Ascending aorta (tissue), 2 donors: ENCODE data around the gene TSHZ1. TPM values are rescaled to one million over a fixed set of nuclear protein-coding genes. Genes with fewer than 3 reads are reported as not detected.

Experiments used
- DNase-seq, 2 donors: peaks; one replicate each; pipeline ENCODE4 v3.0.0-alpha.2; 2019; ENCODE audit warnings: low spot score in 2 of 2
- H3K27ac ChIP-seq, 2 donors: fragments of 200-600 bp; sonication (generic); one replicate each; pipeline ENCODE4 v1.5.1; 2016 to 2017; ENCODE audit warnings: mild to moderate bottlenecking in 1 of 2
- H3K27me3 ChIP-seq: fragments of 200-600 bp; sonication (generic); one replicate; pipeline ENCODE4 v1.5.1; 2017
- H3K36me3 ChIP-seq, 2 donors: fragments of 200-600 bp; sonication (generic); one replicate each; pipeline ENCODE4 v1.5.1; 2016
- H3K4me1 ChIP-seq, 2 donors: fragments of 200-600 bp; sonication (generic); one replicate each; pipeline ENCODE4 v1.5.1; 2016 to 2017; ENCODE audit warnings: mild to moderate bottlenecking in 1 of 2
- H3K4me3 ChIP-seq, 2 donors: fragments of 200-600 bp; sonication (generic); one replicate each; pipeline ENCODE4 v1.5.1; 2016 to 2017; ENCODE audit warnings: mild to moderate bottlenecking in 1 of 2
- H3K9me3 ChIP-seq, 2 donors: fragments of 200-600 bp; sonication (generic); one replicate each; pipeline ENCODE4 v1.5.1; 2016
- CTCF ChIP-seq, 3 experiments: fragments of 200-600 bp in 2 of 3; fragments of 450-650 bp in 1 of 3; sonication (generic) in 2 of 3; IDR thresholded peaks; one replicate each; pipeline ENCODE4 v1.5.1; 2016 to 2019; ENCODE audit warnings: antibody characterized with exemption in 3 of 3, mild to moderate bottlenecking in 1 of 3, moderate library complexity in 1 of 3
- intact Hi-C: fragments of 100-400 bp; cut with DNase I; formaldehyde crosslinking; loops from one replicate; pipeline ENCODE4 v1.15.1; 2023
- total RNA-seq: library from RNA; depleted of rRNA; stranded (reverse); fragments of >200 nt; gene quantifications from one replicate; pipeline ENCODE4 v1.1.0, GENCODE V29; 2016

The TSHZ1 gene
- total RNA-seq, 1 donor from 2014 or later = 13.3 TPM

- TF ChIP-seq CTCF (IDR thresholded peaks at IDR 0.05) = no peak
- Histone ChIP-seq H3K4me3 (no peak overlapping the region), H3K9me3 (no peaks in the 10 kb centered on the region), H3K27ac (no peak overlapping the region), H3K36me3 (no peaks in the 10 kb centered on the region), H3K4me1 (no peaks in the 10 kb centered on the region), H3K27me3 (no peaks in the 10 kb centered on the region)
- DNase-seq = no peak
- intact Hi-C loops = no loop called here
These were observed 46.1 kb upstream of the TSHZ1 start for GRCh38 chr18:75164479-75164878.

GRCh38 chr18:75165926-75166325, 44.7 kb upstream of the TSHZ1 start:
- DNase-seq = no peak
- no peaks in the 10 kb centered on the region for H3K9me3 ChIP-seq
- no peak overlapping the region for H3K4me3 ChIP-seq
- intact Hi-C loops = no loop called here
- no peaks in the 10 kb centered on the region for H3K36me3 ChIP-seq
- no peak overlapping the region for H3K27ac ChIP-seq
- H3K27me3 ChIP-seq = no peaks in the 10 kb centered on the region
- no peak for TF ChIP-seq CTCF (IDR thresholded peaks at IDR 0.05)
- H3K4me1 ChIP-seq = no peaks in the 10 kb centered on the region

GRCh38 chr18:75167137-75167536, 43.5 kb upstream of the TSHZ1 start:
- no peaks in the 10 kb centered on the region for H3K4me1 ChIP-seq
- no peak for TF ChIP-seq CTCF (IDR thresholded peaks at IDR 0.05)
- no peak for DNase-seq
- intact Hi-C loops = no loop called here
- H3K4me3 ChIP-seq = no peak overlapping the region
- H3K36me3 ChIP-seq = no peaks in the 10 kb centered on the region
- no peaks in the 10 kb centered on the region for H3K9me3 ChIP-seq
- no peaks in the 10 kb centered on the region for H3K27me3 ChIP-seq
- H3K27ac ChIP-seq = no peak overlapping the region

GRCh38 chr18:75167759-75168618, 42.6 kb upstream of the TSHZ1 start:
- DNase-seq = no peak
- Histone ChIP-seq H3K4me3 (no peak overlapping the region), H3K9me3 (no peaks in the 10 kb centered on the region), H3K36me3 (no peaks in the 10 kb centered on the region), H3K4me1 (no peaks in the 10 kb centered on the region), H3K27me3 (no peaks in the 10 kb centered on the region), H3K27ac (no peak overlapping the region)
- intact Hi-C loops = no loop called here
- no peak for TF ChIP-seq CTCF (IDR thresholded peaks at IDR 0.05)

- TF ChIP-seq CTCF (IDR thresholded peaks at IDR 0.05) = no peak
- intact Hi-C loops = no loop called here
- Histone ChIP-seq H3K27me3 (no peaks in the 10 kb centered on the region), H3K4me1 (no peaks in the 10 kb centered on the region), H3K9me3 (no peaks in the 10 kb centered on the region), H3K36me3 (no peaks in the 10 kb centered on the region), H3K27ac (no peak overlapping the region), H3K4me3 (no peak overlapping the region)
- DNase-seq = no peak
These were observed 42.0 kb upstream of the TSHZ1 start for GRCh38 chr18:75168619-75169018.
